ENCODE results near the gene PAWR. TPM values are rescaled to one million over a fixed set of nuclear protein-coding genes. Genes with fewer than 3 reads are reported as not detected.

PAWR gene
- total and polyA plus RNA-seq, 2 donors (not counting 3 experiments of a cell fraction or from before 2014, with no cell fraction given) = 18.3 to 154 TPM

GRCh38 chr12:79635676-79636075 is 55.1 kb downstream of the PAWR start:
- DNase-seq (ENCODE audit: low read depth, low spot score) (no peak), FAIRE-seq (no peak)
- no peak overlapping the region for H3K4me3 ChIP-seq (replicated peaks in 1 of 3; ENCODE audit: insufficient read depth in 1 of 3, low read depth in 1 of 3, low read length in 3 of 3)
- H3K9me3 ChIP-seq (replicated peaks; ENCODE audit: control insufficient read depth, insufficient read depth, low read length) = no peaks in the 10 kb centered on the region
- H3K4me2 ChIP-seq (ENCODE audit: insufficient read depth, low read length) = no peak overlapping the region
- POLR2A ChIA-PET = no interaction called here
- H2AFZ ChIP-seq (ENCODE audit: low read depth, low read length) = no peak overlapping the region
- H3K9me1 ChIP-seq (replicated peaks; ENCODE audit: control insufficient read depth, extremely low read depth, insufficient read depth, low read length) = peaks cover 2% of the 10 kb centered on the region
- intact Hi-C loops (cut with micrococcal nuclease) = no loop called here
- no peak overlapping the region for H3K27ac ChIP-seq (ENCODE audit: insufficient read depth, low read depth, low read length)
- no peaks in the 10 kb centered on the region for H3K27me3 ChIP-seq (ENCODE audit: control insufficient read depth in 2 of 2, insufficient read depth in 2 of 2, low read length in 2 of 2)
- dilution Hi-C loops (cut with MboI; ENCODE audit: extremely low pct_ligation_motif_present, low sequenced_read_pairs) = no loop called here
- no peaks in the 10 kb centered on the region for H3K36me3 ChIP-seq (ENCODE audit: control insufficient read depth in 2 of 2, extremely low read depth in 1 of 2, insufficient read depth in 2 of 2, low read length in 2 of 2)
- H3K9ac ChIP-seq (replicated peaks; ENCODE audit: extremely low read depth, insufficient read depth, low read length) = no peak overlapping the region
- no peaks in the 10 kb centered on the region for H3K4me1 ChIP-seq (ENCODE audit: control insufficient read depth, extremely low read depth, insufficient read depth, low read length)
- CTCF ChIA-PET = no interaction called here
- H4K20me1 ChIP-seq (replicated peaks; ENCODE audit: control insufficient read depth, extremely low read depth, insufficient read depth, low read length) = peaks cover 11% of the 10 kb centered on the region
- BruUV-seq (replicated peaks) = no TSS peak
- H3K79me2 ChIP-seq (ENCODE audit: control insufficient read depth, insufficient read depth, low read length) = peaks cover 89% of the 10 kb centered on the region
- TF ChIP-seq GATA2 (IDR thresholded peaks at IDR 0.05; ENCODE audit: insufficient read depth, insufficient read length, low read depth, low read length) = no peak
- no peak for TF ChIP-seq JUN (IDR thresholded peaks at IDR 0.05; ENCODE audit: borderline replicate concordance, insufficient read depth, insufficient read length, low read depth)
- TF ChIP-seq CTCF (IDR thresholded peaks at IDR 0.05; ENCODE audit: extremely low read depth in 1 of 2, insufficient read depth in 1 of 2, low read depth in 1 of 2, low read length in 2 of 2) = no peak
- TF ChIP-seq POLR2AphosphoS5 (IDR thresholded peaks at IDR 0.05; ENCODE audit: insufficient read depth, low read depth, low read length) = no peak
- TF ChIP-seq MYC (IDR thresholded peaks at IDR 0.05; ENCODE audit: low read depth, low read length) = no peak
- TF ChIP-seq FOS (IDR thresholded peaks at IDR 0.05; ENCODE audit: borderline replicate concordance, insufficient read depth, low read length) = no peak
- TF ChIP-seq, protein P1, sequence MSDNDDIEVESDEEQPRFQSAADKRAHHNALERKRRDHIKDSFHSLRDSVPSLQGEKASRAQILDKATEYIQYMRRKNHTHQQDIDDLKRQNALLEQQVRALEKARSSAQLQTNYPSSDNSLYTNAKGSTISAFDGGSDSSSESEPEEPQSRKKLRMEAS (IDR thresholded peaks at IDR 0.05; ENCODE audit: insufficient read depth, insufficient read length) = no peak
- no peak for TF ChIP-seq EZH2 (IDR thresholded peaks at IDR 0.05; ENCODE audit: borderline replicate concordance, low read depth, low read length, severe bottlenecking)
- no peak for TF ChIP-seq POLR2A (IDR thresholded peaks at IDR 0.05; ENCODE audit: low read depth, low read length)

Data from endothelial cell of umbilical vein (primary cell).